Measurements from ENCODE around the gene LAMTOR2. TPM values are rescaled to one million over a fixed set of nuclear protein-coding genes. Genes with fewer than 3 reads are reported as not detected.
A peak's percentile ranks its signal among the peaks of the same experiment; 100 is the strongest.

Gene LAMTOR2
- total and polyA plus RNA-seq, 9 of the 15 experiments (the other 6 are each of a cell fraction or from before 2014, with no cell fraction given), result 39.0 to 161 (median 74.6) TPM

- TF ChIP-seq ZNF318 (IDR thresholded peaks at IDR 0.05; ENCODE audit: borderline replicate concordance in 1 of 2, low read depth in 1 of 2) (peak in 1 of 2 experiments; percentile 25; a peak in 1 of 4 replicates), ZC3H4 (CRISPR knock-in tag; IDR thresholded peaks at IDR 0.05; ENCODE audit: borderline replicate concordance) (no peak), HMBOX1 (IDR thresholded peaks at IDR 0.05) (no peak), NCOA2 (IDR thresholded peaks at IDR 0.05; ENCODE audit: partially characterized antibody in 2 of 2) (no peak), PYGO2 (tag; IDR thresholded peaks at IDR 0.05) (no peak), CREB1 (IDR thresholded peaks at IDR 0.05) (no peak), CREB1 (CRISPR knock-in tag; IDR thresholded peaks at IDR 0.05) (no peak), ELF4 (CRISPR knock-in tag; IDR thresholded peaks at IDR 0.05) (no peak), JUN (IDR thresholded peaks at IDR 0.05; ENCODE audit: borderline replicate concordance, low read depth, low read length) (no peak), JUN (CRISPR knock-in tag; IDR thresholded peaks at IDR 0.05; ENCODE audit: borderline replicate concordance) (no peak), E4F1 (CRISPR knock-in tag; IDR thresholded peaks at IDR 0.05; ENCODE audit: borderline replicate concordance) (no peak), RFX1 (IDR thresholded peaks at IDR 0.05) (no peak), SIN3B (IDR thresholded peaks at IDR 0.05; ENCODE audit: low read depth) (no peak), ZNF57 (CRISPR knock-in tag; IDR thresholded peaks at IDR 0.05) (no peak), C11orf30 (IDR thresholded peaks at IDR 0.05; ENCODE audit: low read depth) (no peak), ZNF766 (CRISPR knock-in tag; conservative IDR thresholded peaks at IDR 0.05) (no peak), ZBED1 (IDR thresholded peaks at IDR 0.05) (no peak)
Observed at GRCh38 chr1:156053768-156054499, 648 bp upstream of the LAMTOR2 start, which contains the start of gene UBQLN4 (continued).
